22Rv1 (cell line): Measurements from ENCODE around the gene SHQ1.
"Not testable (repeated sequence)": the region's sequence is repeated elsewhere in the genome, so short reads cannot be mapped to it uniquely, and the experiment has no call there.

ENCODE experiments used
- H3K27ac ChIP-seq: fragments of 450-650 bp; 2 replicates; pipeline ENCODE4 v1.5.1; 2017
- CTCF ChIP-seq: fragments of 450-650 bp; IDR thresholded peaks from 2 replicates; pipeline ENCODE4 v1.5.1; 2017; ENCODE audit warnings: mild to moderate bottlenecking
- ZFX ChIP-seq: fragments of 450-650 bp; IDR thresholded peaks from 2 replicates; pipeline ENCODE4 v1.6.1; 2017; ENCODE audit warnings: antibody characterized with exemption, borderline replicate concordance

Gene SHQ1

GRCh38 chr3:72733676-72734075, 114.6 kb downstream of the SHQ1 start:
- TF ChIP-seq CTCF (no peak), ZFX (no peak)
- H3K27ac ChIP-seq, result no peak overlapping the region

- H3K27ac ChIP-seq, result not testable (repeated sequence)
Observed at GRCh38 chr3:72732666-72733345, 115.4 kb downstream of the SHQ1 start.

GRCh38 chr3:72728958-72729467, 119.2 kb downstream of the SHQ1 start:
- TF ChIP-seq ZFX (no peak), CTCF (no peak)
- H3K27ac ChIP-seq, result no peak overlapping the region

GRCh38 chr3:72728329-72728889, 119.8 kb downstream of the SHQ1 start:
- TF ChIP-seq ZFX (no peak), CTCF (no peak)
- H3K27ac ChIP-seq, result no peak overlapping the region

GRCh38 chr3:72727726-72728125, 120.5 kb downstream of the SHQ1 start:
- H3K27ac ChIP-seq, result no peak overlapping the region
- TF ChIP-seq CTCF (no peak), ZFX (no peak)

- no peak overlapping the region for H3K27ac ChIP-seq
- no peak for TF ChIP-seq ZFX
- no peak for TF ChIP-seq CTCF
Observed at GRCh38 chr3:72727172-72727571, 121.1 kb downstream of the SHQ1 start.

- TF ChIP-seq CTCF (no peak), ZFX (no peak)
- H3K27ac ChIP-seq, result no peak overlapping the region
Observed at GRCh38 chr3:72725229-72725628, 123.0 kb downstream of the SHQ1 start.
